Germinal center (tissue), 1 donor: Measurements from ENCODE around the gene HTR3D.
"Not testable (repeated sequence)": the region's sequence is repeated elsewhere in the genome, so short reads cannot be mapped to it uniquely, and the experiment has no call there.

Source experiments
- DNase-seq: peaks from one replicate; pipeline ENCODE4 v3.0.0; 2012; ENCODE audit warnings: mixed read lengths, low spot score

Gene HTR3D

GRCh38 chr3:184071142-184071541 lies 39.6 kb downstream of the HTR3D start:
- not testable (repeated sequence) for DNase-seq

- DNase-seq: no peak
Observed at GRCh38 chr3:184073621-184074020, 42.1 kb downstream of the HTR3D start.

GRCh38 chr3:184075901-184076300 lies 44.4 kb downstream of the HTR3D start:
- DNase-seq: no peak

GRCh38 chr3:184077881-184078280 lies 46.3 kb downstream of the HTR3D start:
- no peak for DNase-seq

- DNase-seq: no peak
Observed at GRCh38 chr3:184078851-184079250, 47.3 kb downstream of the HTR3D start.

- DNase-seq: no peak
Observed at GRCh38 chr3:184081116-184081830, 49.7 kb downstream of the HTR3D start.

GRCh38 chr3:184082034-184082433 lies 50.5 kb downstream of the HTR3D start:
- no peak for DNase-seq

- DNase-seq: no peak
Observed at GRCh38 chr3:184082465-184082864, 50.9 kb downstream of the HTR3D start.

GRCh38 chr3:184085389-184085852 lies 53.9 kb downstream of the HTR3D start:
- no peak for DNase-seq
